Memory B cell (primary cell): ENCODE measurements around the gene ZNF276.

Experiments used
- ATAC-seq: fragments of 150-1000 bp; cut with Tn5 transposase; 2 replicates; pipeline ENCODE4 v1.10.0; 2021; ENCODE audit warnings: low read depth, mild to moderate bottlenecking, moderate library complexity
- DNase-seq, 2 donors: peaks; one replicate each; pipeline ENCODE4 v3.0.0; 2022; ENCODE audit warnings: low spot score in 2 of 2
- H3K27ac Mint-ChIP-seq: one replicate; pipeline ENCODE4 v1.8.0; 2022; ENCODE audit warnings: mild to moderate bottlenecking, moderate library complexity, mixed read lengths
- H3K27me3 Mint-ChIP-seq: one replicate; pipeline ENCODE4 v1.8.0; 2022; ENCODE audit warnings: mixed read lengths
- H3K36me3 Mint-ChIP-seq: one replicate; pipeline ENCODE4 v1.8.0; 2022; ENCODE audit warnings: mild to moderate bottlenecking, mixed read lengths
- H3K4me1 Mint-ChIP-seq: one replicate; pipeline ENCODE4 v1.8.0; 2022; ENCODE audit warnings: mixed read lengths
- H3K4me3 Mint-ChIP-seq: one replicate; pipeline ENCODE4 v1.8.0; 2022; ENCODE audit warnings: mild to moderate bottlenecking, moderate library complexity, mixed read lengths
- H3K9me3 Mint-ChIP-seq: one replicate; pipeline ENCODE4 v1.8.0; 2022; ENCODE audit warnings: mixed read lengths

ZNF276 gene

DNA sequence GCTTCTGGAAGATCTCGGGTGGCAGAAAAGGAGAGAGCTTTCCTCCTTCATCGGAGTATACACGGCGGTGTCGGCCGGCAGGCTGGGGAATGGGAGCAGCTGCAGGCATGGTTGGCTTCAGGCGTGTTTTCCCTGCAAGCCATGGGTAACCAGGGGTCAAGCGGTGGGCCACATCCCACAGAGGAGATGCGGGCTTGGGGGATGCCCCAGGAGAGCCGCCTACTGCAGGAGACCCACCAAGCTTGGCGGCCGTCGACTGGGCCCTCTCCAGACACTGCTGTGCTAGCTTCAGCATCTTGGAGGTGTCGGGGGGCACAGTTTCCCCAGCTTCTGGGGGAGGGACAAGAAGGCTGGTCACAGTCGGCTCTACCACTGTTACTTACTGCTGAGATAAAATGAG is 4.8 kb upstream of the ZNF276 start:
- H3K27me3 Mint-ChIP-seq = no peaks in the 10 kb centered on the region
- peaks cover 1% of the 10 kb centered on the region for H3K36me3 Mint-ChIP-seq
- H3K4me3 Mint-ChIP-seq = no peak overlapping the region
- H3K27ac Mint-ChIP-seq = no peak overlapping the region
- DNase-seq = no peak
- H3K4me1 Mint-ChIP-seq = peaks cover 7% of the 10 kb centered on the region
- no peak for ATAC-seq
- no peaks in the 10 kb centered on the region for H3K9me3 Mint-ChIP-seq

DNA sequence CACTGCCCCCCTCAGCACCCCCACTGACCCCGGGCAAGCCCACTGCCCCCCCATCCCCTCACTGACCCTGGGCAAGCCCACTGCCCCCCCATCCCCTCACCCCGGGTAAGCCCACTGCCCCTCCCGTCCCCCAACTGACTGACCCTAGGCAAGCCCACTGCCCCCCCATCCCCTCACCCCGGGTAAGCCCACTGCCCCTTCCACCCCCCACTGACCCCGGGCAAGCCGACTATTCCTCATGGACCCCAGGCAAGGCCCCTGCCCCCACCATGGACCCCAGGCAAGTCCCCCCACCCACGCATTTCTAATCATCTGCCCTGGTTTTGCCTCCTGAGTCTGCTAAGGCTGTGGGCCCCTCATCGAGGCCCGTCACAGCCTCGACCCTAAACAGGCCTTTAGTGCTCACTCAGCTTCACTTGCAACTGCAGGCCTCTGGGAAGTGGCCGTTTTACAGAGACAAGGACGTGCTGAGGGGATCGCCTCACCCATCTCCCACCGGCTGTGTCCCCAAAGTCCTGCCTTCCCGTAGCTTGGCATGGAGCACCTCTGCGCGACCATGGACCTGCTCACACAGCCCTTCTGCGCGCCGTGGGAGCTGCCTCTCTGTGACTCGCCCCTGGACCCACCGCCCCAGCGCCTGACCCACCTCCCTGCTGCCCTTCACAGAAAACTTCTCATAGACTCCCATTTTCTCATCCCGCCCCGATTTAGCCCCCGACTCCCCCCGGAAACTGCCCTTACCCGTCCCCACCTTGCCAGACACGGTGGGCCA is 4.2 kb upstream of the ZNF276 start:
- peaks cover 1% of the 10 kb centered on the region for H3K36me3 Mint-ChIP-seq
- H3K27ac Mint-ChIP-seq = no peak overlapping the region
- peaks cover 7% of the 10 kb centered on the region for H3K4me1 Mint-ChIP-seq
- H3K9me3 Mint-ChIP-seq = no peaks in the 10 kb centered on the region
- ATAC-seq = no peak
- H3K27me3 Mint-ChIP-seq = no peaks in the 10 kb centered on the region
- no peak for DNase-seq
- H3K4me3 Mint-ChIP-seq = no peak overlapping the region

DNA sequence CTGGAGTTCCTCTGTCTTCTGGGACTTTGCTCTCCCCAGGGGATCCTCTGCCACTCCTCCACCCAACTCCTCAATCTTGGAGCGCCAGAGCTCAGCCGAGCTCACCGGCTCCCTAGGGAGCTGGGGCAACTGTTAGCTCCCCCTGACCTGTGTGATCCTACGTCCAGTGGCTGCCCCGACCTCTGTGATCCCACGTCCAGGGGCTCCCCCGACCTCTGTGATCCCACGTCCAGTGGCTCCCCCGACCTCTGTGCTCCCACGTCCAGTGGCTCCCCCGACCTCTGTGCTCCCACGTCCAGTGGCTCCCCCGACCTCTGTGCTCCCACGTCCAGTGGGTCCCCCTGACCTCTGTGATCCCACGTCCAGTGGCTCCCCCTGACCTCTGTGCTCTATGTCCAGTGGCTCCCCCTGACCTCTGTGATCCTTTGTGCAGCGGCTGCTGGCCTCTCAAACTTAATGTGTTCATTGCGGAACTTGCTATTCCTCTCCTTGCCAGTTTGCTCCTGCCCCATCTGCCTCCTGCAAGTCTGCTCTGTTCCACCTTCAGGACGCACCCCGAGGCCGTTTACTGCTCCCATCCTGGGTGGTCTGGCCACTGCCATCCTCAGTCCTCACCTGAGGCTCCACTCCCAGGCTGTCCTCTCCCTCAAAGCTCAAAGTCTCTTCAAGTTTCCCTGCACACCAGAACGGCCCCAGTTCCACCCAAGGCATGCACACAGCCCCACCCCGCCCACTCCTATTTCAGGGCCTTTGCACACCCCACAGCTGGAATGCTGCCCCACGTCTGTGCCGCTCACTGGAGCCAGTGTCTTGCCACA is 3.4 kb upstream of the ZNF276 start:
- ATAC-seq (no peak), DNase-seq (no peak)
- Mint-ChIP-seq H3K9me3 (no peaks in the 10 kb centered on the region), H3K27me3 (no peaks in the 10 kb centered on the region), H3K4me1 (peaks cover 12% of the 10 kb centered on the region), H3K27ac (no peak overlapping the region), H3K4me3 (no peak overlapping the region), H3K36me3 (peaks cover 5% of the 10 kb centered on the region)

DNA sequence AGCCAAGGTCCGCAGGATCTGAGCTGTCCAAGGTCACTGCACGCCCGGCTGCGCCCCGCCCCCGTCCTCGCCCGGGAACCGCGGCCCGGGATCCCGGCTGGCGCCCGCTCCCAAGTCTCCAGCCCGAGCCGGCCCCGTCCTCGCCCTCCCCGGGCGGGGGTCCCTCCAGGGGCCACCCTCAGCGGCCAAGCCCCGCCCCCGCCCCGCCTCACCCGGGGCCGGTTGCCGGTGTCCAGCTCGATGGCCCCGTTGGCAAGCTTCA is 855 bp upstream of the ZNF276 start:
- H3K4me3 Mint-ChIP-seq = peak overlapping the region; percentile 73
- peaks cover 19% of the 10 kb centered on the region for H3K4me1 Mint-ChIP-seq
- no peak overlapping the region for H3K27ac Mint-ChIP-seq

DNA sequence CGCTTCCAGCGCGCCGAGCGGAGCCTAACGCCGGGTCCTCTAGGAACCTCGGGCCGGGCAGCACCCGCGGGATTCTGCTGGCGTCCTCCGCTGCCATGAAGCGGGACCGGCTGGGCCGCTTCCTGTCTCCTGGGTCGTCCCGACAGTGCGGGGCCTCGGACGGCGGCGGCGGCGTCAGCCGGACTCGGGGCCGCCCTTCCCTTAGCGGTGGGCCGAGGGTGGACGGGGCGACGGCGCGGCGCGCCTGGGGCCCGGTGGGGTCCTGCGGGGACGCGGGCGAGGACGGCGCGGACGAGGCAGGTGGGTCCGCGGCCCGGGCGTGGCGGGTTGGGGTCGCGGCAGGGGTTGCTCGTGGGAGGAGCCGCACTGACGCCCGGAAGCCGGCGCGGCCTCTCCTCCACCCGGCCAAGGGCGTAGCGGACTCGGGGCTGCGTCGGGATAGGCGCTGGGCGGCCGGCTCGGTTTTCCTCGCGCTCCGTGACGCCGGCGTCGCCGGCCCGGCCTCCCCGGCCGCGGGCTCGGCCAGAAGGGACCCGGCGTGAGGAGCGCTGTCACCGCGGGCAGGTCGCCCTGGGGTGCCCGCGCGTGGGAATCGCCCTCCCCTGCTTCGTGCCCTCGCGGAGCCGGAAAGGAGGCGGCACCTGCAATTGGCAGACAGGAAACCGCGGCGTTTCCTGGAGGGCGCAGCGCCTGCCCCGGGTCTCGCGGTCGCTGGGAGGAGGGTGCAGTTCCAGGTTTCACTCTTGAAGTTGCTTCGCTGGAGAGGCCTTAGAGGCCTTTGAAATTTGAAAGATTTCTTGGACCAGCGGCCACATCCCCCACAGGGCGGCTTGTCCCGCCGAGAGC is 432 bp downstream of the ZNF276 start:
- peak; percentile 75 to 77 for DNase-seq
- peak; percentile 67 for ATAC-seq
- H3K4me1 Mint-ChIP-seq = peaks cover 19% of the 10 kb centered on the region
- no peaks in the 10 kb centered on the region for H3K9me3 Mint-ChIP-seq
- peak overlapping the region; percentile 66 for H3K27ac Mint-ChIP-seq
- no peaks in the 10 kb centered on the region for H3K27me3 Mint-ChIP-seq
- H3K4me3 Mint-ChIP-seq = peak overlapping the region; percentile 95
- peaks cover 5% of the 10 kb centered on the region for H3K36me3 Mint-ChIP-seq

More for the DNA sequence above, 855 bp upstream of the ZNF276 start:
- no peak for ATAC-seq
- H3K9me3 Mint-ChIP-seq = no peaks in the 10 kb centered on the region
- peaks cover 5% of the 10 kb centered on the region for H3K36me3 Mint-ChIP-seq
- DNase-seq = no peak
- H3K27me3 Mint-ChIP-seq = no peaks in the 10 kb centered on the region

DNA sequence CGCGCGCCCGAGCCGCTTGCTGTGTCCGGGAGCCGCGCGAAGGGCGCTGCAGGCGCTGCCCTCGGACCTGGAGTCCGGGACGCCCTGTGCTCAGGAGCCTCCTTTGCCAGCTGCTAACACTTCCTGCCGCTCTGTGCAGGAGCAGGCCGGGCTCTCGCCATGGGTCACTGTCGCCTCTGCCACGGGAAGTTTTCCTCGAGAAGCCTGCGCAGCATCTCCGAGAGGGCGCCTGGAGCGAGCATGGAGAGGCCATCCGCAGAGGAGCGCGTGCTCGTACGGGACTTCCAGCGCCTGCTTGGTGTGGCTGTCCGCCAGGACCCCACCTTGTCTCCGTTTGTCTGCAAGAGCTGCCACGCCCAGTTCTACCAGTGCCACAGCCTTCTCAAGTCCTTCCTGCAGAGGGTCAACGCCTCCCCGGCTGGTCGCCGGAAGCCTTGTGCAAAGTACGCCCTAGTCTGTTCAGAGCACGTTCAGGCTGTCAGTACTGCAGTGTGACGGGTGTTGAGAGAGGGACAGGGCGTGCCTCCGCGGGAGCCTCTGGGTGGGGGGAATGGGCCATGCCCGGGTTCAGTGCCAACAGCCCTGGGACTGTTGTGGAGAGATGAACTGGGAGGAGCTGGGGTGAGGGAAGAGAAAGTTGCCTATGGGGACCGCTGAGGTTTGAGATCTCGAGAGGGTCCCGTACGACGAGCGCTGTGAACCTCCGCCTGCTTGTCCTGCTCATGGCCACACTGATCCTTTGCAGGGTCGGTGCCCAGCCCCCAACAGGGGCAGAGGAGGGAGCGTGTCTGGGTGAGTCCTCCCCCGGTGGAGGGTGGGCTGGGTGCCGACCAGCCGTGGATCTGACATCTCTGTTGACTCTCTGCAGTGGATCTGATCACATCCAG is 1.3 kb downstream of the ZNF276 start:
- peaks cover 5% of the 10 kb centered on the region for H3K36me3 Mint-ChIP-seq
- peaks cover 19% of the 10 kb centered on the region for H3K4me1 Mint-ChIP-seq
- H3K27ac Mint-ChIP-seq = peak overlapping the region; percentile 66
- peak; percentile 8 for ATAC-seq
- peak; percentile 33 to 48 for DNase-seq
- no peaks in the 10 kb centered on the region for H3K9me3 Mint-ChIP-seq
- peak overlapping the region; percentile 95 for H3K4me3 Mint-ChIP-seq
- H3K27me3 Mint-ChIP-seq = no peaks in the 10 kb centered on the region

DNA sequence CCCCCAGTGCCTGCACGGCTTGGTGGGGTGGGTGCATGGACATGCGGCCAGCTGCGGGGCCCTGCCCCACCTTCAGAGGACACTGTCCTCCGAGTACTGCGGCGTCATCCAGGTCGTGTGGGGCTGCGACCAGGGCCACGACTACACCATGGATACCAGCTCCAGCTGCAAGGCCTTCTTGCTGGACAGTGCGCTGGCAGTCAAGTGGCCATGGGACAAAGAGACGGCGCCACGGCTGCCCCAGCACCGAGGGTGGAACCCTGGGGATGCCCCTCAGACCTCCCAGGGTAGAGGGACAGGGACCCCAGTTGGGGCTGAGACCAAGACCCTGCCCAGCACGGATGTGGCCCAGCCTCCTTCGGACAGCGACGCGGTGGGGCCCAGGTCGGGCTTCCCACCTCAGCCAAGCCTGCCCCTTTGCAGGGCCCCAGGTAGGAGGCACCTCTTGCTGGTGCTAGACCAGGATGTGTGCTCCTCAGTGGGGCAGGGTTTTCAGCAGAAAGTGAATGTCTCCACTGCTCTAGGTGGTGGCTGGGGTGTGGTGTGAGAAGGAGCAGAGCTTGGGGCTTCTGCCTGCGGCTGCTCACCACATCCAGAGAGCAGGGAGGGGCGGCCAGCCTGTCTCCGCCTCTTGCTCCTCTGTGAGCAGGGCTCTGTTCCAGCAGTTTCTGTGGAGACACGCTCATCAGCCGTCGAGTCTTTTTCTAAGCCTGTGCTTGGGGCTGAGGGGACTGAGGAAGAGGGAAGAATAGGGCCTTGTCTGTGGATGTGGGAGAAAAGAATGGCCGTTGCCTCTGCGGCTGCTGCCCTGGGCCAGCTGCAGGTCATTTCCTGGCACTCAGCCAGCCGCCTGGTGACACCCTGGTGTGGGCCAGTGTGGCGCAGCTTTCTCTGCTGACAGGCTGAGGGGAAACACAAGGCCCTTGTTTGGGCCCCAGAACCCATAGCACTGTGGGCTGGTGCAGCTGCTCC is 2.2 kb downstream of the ZNF276 start:
- Mint-ChIP-seq H3K4me1 (peaks cover 12% of the 10 kb centered on the region), H3K9me3 (no peaks in the 10 kb centered on the region), H3K27me3 (no peaks in the 10 kb centered on the region), H3K27ac (peak overlapping the region; percentile 66), H3K4me3 (peak overlapping the region; percentile 95), H3K36me3 (peaks cover 5% of the 10 kb centered on the region)
- DNase-seq (no peak), ATAC-seq (no peak)

DNA sequence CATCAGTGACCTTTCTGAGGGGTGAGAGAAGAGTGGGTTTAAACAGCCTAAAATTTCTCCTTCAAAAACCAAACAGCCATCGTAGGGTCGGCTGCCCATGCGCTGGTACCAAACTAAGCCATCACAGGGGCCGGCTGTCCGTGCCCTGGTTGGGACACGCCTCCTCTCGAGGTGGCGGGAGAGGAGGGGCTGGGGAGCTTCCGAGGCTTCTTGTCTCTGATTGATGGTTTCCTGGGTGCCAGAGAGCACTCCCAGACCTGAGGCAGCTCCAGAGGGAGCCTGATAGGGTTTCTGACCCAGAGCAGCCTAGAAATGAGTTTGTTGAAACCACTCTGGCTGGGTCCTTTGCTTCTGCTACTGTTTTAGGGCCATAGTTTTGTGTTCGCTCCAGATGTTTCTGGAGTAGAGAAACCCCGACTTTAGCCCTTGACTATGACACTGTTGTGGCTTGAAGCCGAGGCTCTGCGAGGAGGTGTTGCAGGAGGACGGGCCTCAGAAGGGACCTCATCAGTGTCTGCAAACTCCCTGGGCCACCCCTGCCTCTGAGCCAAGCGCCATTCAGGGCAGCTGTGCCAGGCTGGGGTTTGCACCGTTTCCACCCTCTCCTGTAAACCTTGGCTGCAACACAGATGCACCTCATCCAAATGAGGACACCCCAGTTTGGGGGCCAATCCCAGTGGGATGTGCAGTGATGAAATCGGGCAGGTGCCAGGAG is 6.2 kb downstream of the ZNF276 start:
- H3K27ac Mint-ChIP-seq = no peak overlapping the region
- no peak overlapping the region for H3K4me3 Mint-ChIP-seq
- ATAC-seq (no peak), DNase-seq (no peak)
- H3K9me3 Mint-ChIP-seq = no peaks in the 10 kb centered on the region
- peaks cover 15% of the 10 kb centered on the region for H3K36me3 Mint-ChIP-seq
- peaks cover 16% of the 10 kb centered on the region for H3K4me1 Mint-ChIP-seq
- no peaks in the 10 kb centered on the region for H3K27me3 Mint-ChIP-seq

DNA sequence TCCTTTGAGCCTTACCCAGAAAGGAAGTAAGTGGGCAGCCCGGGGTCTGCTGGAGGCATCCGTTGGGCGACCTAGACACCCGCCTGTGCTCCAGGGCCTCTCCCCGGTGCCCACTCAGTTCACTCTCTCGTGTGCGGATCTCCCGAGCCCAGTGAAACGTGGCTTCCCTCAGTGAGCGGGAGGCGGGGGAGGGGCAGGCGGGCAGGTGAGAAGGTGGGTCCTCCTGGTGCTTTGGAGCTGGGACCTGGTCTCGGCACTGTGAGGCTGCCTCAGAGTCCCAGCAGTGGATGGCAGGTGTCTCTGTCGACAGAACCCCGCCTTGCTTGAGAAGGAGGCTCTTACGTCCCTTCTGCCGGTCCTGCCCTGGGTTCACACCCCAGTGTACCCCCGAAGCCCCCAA is 8.0 kb downstream of the ZNF276 start:
- Mint-ChIP-seq H3K27me3 (no peaks in the 10 kb centered on the region), H3K4me1 (peaks cover 14% of the 10 kb centered on the region), H3K9me3 (no peaks in the 10 kb centered on the region), H3K27ac (no peak overlapping the region), H3K36me3 (peaks cover 18% of the 10 kb centered on the region), H3K4me3 (no peak overlapping the region)
- DNase-seq (no peak), ATAC-seq (no peak)

DNA sequence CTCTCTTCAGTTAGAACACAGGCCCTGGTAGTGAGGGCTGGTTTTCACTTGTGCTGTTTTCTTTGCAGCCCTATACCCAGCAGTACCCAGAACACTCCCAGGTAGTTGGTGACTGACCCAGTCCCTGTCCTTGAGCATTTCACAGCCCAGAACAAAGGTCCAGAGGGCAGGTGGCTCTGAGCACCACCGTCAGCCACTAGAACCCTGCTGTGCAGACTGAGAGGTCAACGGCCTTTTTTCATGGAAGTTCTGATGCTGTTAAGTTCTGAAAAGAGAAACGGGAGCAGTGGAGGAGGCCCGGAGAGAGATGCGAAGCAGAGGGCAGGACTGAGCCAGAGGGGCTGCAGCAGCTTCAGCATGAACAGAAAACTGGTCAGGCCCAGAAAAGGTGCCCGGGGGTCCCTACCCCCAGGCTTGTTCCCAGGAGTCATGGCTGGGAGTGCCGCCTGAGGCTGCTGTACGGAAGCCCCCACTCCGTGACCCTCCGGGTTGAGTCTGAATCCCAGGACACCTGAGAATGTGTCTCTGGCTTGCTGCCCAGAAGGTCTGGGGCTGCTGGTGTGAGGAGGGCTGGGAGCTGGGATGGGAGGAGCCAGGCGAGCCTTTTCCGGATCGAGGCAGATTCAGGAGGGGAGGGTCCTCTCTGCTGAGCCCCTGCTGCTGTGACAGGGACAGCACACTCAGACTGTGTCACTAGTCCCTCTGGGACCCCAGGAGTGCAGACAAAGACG is 8.7 kb downstream of the ZNF276 start:
- ATAC-seq (no peak), DNase-seq (no peak)
- Mint-ChIP-seq H3K36me3 (peaks cover 20% of the 10 kb centered on the region), H3K27me3 (no peaks in the 10 kb centered on the region), H3K9me3 (no peaks in the 10 kb centered on the region), H3K4me1 (peaks cover 12% of the 10 kb centered on the region), H3K4me3 (no peak overlapping the region), H3K27ac (no peak overlapping the region)

DNA sequence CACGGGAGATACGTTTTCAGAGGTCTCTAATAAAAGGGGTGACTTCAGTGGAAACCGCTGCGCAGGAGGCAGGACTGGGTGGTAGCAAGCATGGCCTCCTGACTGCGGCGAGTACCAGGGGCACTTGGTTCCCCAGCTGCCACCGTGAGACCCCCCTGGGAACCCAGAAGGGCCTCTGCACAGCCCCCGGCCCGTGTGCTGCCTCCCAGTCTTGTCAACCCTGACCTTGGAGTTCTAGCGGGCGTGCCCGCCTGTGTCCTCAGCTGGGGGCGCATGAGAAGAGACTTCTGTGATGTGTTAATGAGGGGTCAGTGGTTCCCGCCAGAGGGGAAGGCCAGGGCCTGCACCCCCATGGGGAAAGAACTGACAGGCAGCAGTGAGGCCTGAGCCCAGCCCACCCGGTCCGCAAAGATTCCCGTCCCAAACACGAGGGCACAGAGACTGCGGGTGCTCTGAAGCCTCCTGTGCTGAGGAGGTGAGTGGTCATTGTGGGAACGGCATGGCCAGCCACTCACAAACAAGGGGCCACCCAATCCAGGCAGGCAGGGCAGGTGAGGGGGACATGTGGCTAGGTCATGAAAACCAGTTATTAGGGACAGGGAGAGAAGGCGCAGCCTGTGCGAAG is 9.4 kb downstream of the ZNF276 start:
- DNase-seq (no peak), ATAC-seq (no peak)
- Mint-ChIP-seq H3K4me1 (peaks cover 12% of the 10 kb centered on the region), H3K27ac (no peak overlapping the region), H3K9me3 (no peaks in the 10 kb centered on the region), H3K36me3 (peaks cover 22% of the 10 kb centered on the region), H3K4me3 (no peak overlapping the region), H3K27me3 (no peaks in the 10 kb centered on the region)
